ENCODE measurements around the gene KDELR3.

- TF ChIP-seq POLR2AphosphoS5 (IDR thresholded peaks at IDR 0.05; ENCODE audit: low read depth, low read length): no peak; the same call in 1 of the 2 replicates
- no peak for TF ChIP-seq POLR2A (IDR thresholded peaks at IDR 0.05; ENCODE audit: low read depth, low read length)
Observed at GRCh38 chr22:38489142-38489541, 21.2 kb downstream of the KDELR3 start.

Data from GM12892 (cell line).